ENCODE measurements around the gene MRPL54.

Gene MRPL54

GRCh38 chr19:3762501-3763459 is at the start of gene MRPL54:
Gene MRPL54, plus strand, starts transcription at chr19:3762682. Its CDS starts 19 bp downstream, at chr19:3762701.
- DNase-seq (ENCODE audit: low read depth in 2 of 2): peak; percentile 98

- DNase-seq (ENCODE audit: low read depth in 2 of 2): no peak
Observed at GRCh38 chr19:3716147-3716668, 46.3 kb upstream of the MRPL54 start.

GRCh38 chr19:3719868-3720267 is 42.6 kb upstream of the MRPL54 start:
- DNase-seq (ENCODE audit: low read depth in 2 of 2): no peak

- DNase-seq (ENCODE audit: low read depth in 2 of 2): no peak
Observed at GRCh38 chr19:3720349-3720917, 42.0 kb upstream of the MRPL54 start.

GRCh38 chr19:3721131-3721886 is 41.2 kb upstream of the MRPL54 start:
- peak; percentile 87 to 88 for DNase-seq (ENCODE audit: low read depth in 2 of 2)

DNA sequence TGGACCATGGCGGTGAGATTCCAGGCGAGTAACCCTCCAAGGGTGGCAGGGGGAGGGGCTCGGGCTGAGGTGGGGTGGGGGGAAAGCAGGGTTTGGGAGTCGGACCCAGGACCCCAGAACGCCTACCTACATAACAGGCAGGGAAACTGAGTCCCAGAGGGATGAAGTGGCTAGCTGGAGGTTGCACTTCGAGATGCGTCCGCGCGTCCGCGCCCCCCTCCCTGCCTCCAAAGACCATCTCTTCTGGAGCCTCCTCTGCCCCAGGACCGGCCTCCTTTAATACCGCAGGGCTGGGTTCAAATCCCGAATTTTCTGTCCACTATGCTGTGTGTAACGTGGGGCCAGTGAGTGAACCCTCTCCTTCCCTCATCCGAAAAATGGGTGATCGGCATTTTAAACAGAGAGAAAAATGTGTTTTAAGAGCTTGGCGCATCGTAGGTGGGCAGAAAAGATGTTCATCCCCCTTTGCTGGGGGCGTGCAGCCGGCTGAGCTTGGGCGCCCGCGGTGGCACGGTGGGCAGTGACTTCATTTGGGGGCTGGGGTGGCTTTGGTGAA is 40.5 kb upstream of the MRPL54 start:
- DNase-seq (ENCODE audit: low read depth in 2 of 2): no peak

DNA sequence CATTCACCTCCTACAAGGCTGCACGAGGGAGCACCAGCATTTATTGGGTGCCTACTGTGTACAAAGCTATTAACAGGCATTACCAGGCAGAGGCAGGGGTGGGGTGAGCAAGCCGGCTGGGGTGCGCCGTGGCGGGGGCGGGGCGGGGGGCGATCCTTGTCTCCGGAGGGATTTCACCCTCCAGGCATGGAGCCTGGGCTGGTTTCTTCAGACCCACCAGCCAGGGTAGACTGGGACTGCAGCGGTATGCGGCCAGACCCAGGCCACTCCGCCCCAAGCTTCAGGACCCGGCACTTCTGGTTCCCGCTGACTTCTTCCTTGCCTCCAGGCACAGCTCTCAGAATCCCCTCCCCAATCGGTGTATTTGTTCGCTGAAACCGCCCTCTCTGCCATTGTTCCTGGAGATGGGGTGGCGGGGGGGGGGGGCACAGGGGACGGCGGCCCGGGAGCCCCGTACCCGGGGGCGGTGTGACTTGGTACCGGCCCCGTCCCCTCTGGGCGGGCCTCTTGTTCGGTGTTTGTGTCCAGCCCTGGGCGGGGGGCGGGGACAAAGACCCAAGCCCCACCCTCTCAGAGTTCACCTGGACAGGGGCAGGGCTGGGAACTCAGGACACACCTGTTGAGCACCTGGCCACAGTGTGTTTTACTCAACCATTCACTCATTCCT is 39.9 kb upstream of the MRPL54 start:
- no peak for DNase-seq (ENCODE audit: low read depth in 2 of 2)

DNA sequence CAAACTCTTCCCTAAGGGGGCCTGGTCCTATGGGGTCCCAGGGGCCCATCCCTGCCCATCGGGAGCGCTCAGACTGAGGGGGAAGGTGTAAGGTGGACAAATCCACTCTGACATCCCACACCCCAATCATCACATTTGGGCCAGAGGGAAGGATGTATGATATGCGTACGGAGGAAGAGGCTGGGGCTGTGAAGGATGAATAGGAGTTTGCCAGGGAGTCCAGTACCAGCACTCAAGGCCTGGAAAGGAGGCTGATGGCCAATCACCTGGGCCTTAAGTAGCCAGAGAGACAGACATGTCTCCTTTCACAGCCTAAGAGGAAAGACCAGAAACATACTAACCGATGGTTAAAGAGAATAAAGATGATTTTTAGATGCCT is 39.4 kb upstream of the MRPL54 start:
- no peak for DNase-seq (ENCODE audit: low read depth in 2 of 2)

GRCh38 chr19:3723883-3724282 is 38.6 kb upstream of the MRPL54 start:
- DNase-seq (ENCODE audit: low read depth in 2 of 2): no peak

DNA sequence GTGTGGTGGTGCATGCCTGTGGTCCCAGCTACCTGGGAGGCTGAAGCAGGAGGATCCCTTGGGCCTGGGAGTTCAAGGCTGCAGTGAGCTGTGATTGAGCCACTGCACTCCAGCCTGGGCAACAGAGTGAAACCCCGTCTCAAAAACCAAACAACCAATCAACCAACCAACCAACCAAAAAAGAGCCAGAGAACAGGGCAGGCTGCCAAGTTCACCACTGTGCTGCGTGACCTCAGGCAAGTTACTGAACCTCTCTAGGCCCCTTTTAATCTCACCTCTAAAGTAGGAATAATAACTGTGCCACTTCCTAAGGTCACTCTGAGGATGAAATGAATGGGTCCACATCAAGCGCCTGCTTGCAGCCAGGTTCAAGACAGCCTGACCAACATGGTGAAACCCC is 37.4 kb upstream of the MRPL54 start:
- DNase-seq (ENCODE audit: low read depth in 2 of 2): no peak

DNA sequence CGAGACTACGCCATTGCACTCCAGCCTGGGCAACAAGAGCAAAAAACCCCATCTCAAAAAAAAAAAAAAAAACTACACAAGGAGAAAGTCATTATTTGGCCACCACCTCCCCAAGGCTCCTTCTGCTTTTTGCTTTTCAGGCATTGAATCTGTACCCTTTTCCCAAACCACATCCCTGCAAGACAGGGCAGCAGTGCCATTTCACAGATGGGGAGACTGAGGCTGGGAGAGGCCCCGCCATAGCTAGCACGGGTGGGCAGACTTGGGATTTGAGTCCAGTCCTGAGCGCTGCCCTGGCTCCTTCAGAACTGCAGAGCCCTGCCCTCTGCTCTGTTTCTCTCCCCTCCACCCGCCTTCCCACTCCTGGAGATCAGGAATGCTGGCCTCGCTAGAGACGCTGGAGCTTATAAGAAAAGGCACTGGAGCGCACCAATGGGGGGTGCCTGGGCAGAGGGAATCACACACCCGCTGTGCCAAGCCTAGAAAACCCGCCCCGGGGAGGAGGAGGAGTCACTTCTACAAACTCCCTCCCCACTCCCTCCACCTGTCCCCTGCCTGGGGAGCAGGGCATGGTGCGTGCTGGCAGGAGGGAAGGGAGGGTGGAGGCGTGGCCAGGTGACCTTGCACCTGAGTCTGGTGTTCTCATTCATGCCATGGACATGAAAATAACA is 36.7 kb upstream of the MRPL54 start:
- no peak for DNase-seq (ENCODE audit: low read depth in 2 of 2)

DNA sequence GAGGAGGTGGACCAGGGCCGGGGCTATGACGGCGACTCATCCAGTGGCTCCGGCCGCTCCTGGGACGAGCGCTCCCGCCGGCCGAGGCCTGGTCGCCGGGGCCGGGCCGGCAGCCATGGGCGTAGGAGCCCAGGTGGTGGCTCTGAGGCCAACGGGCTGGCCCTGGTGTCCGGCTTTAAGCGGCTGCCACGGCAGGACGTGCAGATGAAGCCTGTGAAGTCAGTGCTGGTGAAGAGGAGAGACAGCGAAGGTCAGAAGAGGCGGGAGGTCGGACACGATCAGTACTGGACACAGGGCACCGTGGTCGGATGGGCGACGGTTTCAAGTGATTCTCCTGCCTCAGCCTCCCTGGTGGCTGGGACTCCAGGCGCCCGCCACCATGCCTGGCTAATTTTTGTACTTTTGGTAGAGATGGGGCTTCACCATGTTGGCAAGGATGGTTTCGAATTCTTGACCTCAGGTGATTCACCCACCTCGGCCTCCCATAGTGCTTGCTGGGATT is 32.0 kb upstream of the MRPL54 start:
- DNase-seq (ENCODE audit: low read depth in 2 of 2): no peak

GRCh38 chr19:3732108-3732507 is 30.4 kb upstream of the MRPL54 start:
- DNase-seq (ENCODE audit: low read depth in 2 of 2): no peak

DNA sequence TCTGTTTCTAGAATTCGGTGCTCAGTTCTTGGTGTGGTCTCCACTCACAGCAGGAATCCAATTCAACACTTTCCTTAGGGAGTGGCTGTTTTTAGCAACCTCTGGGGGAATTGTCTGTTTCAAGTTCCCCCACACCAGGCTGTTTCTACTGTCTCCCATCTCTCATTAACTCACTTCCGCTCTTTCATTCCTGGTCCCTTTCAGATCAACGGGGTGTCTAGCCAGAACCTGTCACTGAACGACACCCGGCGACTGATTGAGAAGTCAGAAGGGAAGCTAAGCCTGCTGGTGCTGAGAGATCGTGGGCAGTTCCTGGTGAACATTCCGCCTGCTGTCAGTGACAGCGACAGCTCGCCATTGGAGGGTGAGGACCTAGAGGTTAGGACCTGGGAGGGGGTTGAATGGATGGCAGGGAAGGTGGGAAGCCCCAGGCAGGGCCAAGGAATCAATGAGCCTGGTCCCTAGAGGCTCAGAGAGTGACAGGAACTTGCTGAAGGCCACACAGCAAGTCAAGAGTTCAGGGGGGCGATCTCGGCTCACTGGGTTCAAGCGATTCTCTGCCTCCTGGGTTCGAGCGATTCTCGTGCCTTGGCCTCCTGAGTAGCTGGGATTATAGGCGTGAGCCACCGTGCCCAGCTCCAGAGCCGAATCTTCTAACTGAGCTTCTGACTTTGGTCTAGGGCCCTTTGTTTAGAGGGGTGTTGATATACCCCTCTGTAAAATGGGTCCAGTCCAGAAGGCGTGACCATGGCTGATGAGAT is 28.8 kb upstream of the MRPL54 start:
- DNase-seq (ENCODE audit: low read depth in 2 of 2): no peak

DNA sequence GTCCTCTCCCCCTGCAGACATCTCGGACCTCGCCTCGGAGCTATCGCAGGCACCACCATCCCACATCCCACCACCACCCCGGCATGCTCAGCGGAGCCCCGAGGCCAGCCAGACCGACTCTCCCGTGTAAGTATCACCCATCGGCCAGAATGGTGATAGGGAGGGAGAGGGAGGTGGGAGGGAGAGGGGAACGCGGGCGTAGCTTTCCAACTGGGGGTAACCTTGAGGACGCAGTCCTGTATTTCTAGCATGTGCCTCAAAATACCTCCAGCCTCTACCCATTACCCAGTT is 28.2 kb upstream of the MRPL54 start:
- DNase-seq (ENCODE audit: low read depth in 2 of 2): no peak

- DNase-seq (ENCODE audit: low read depth in 2 of 2): no peak
Observed at GRCh38 chr19:3736106-3736724, 26.3 kb upstream of the MRPL54 start.

GRCh38 chr19:3737487-3738205 is 24.8 kb upstream of the MRPL54 start:
- no peak for DNase-seq (ENCODE audit: low read depth in 2 of 2)

DNA sequence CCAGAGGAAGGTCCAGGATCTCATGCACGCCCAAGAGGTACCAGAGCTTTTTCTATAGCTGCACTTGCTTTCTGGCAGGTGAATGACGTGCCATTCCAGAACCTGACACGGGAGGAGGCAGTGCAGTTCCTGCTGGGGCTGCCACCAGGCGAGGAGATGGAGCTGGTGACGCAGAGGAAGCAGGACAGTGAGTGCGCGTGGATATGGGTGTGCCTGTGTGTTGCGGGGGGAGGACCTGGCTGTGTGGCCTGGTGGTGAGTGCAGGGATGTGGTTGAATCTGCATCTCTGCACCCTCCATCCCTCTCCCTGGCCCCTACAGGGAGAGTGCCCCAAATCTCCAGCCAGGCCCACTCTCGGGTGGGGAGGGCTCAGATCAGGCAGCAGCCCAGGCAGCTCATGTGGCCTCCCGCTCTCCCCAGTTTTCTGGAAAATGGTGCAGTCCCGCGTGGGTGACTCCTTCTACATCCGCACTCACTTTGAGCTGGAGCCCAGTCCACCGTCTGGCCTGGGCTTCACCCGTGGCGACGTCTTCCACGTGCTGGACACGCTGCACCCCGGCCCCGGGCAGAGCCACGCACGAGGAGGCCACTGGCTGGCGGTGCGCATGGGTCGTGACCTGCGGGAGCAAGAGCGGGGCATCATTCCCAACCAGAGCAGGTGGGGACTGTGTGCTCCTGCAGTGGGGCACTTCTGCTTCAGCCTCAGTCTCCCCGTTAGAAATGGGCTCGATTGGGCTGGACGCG is 23.8 kb upstream of the MRPL54 start:
- no peak for DNase-seq (ENCODE audit: low read depth in 2 of 2)

Measured in stimulated activated CD4-positive, alpha-beta T cell treated with anti-CD3 and anti-CD28 coated beads, Interleukin-4, amount 100 ng/mL, for 48 hours (primary cell).